Midbrain (tissue), 1 donor: ENCODE data around the gene DIP2B.
A peak's percentile ranks its signal among the peaks of the same experiment; 100 is the strongest.
"Not testable (repeated sequence)": the region's sequence is repeated elsewhere in the genome, so short reads cannot be mapped to it uniquely, and the experiment has no call there.

Experiments used
- DNase-seq: peaks from one replicate; lab custom pipeline; 2025; lab: John Stamatoyannopoulos, UW

Gene DIP2B

DNA sequence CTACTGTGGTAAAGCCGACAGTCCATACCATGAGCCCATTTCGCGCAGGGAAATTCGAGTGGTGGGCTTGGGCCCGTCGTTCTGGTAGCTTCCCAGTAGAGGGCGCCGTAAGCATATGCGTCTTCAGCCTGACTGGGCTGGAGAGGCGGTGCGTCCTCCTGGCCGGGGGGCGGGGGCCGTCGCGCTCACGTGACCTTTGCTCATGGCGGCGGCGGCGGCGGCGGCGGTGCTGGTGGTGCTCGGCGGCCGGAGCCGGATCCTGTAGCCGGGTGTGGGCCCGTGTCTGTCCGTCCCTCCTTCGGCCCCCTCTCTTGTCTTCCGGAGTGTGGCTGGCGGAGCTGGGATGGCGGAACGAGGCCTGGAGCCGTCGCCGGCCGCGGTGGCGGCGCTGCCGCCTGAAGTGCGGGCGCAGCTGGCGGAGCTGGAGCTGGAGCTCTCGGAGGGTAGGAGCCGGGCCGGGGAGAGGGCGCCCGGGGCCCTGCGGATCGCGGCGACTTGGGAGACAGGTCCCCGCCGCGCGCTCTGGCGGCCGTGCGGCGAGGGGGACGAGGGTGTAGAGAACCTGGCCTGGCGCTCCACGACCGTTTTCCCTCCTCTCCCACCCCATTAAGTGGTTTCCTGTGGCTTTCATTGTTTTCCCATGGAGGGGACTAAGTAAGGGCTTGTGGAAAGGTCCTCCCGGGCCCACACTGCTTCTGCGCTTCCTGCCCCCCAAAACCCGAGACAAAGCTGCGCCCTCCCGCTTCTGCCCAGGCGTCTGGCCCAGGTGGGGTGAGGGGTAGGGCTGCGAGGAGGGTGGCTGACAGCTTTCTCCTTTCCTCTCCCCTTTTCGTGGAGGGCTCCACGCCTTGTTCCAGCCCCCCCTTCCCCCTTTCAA, at the start of gene DIP2B:
Gene DIP2B (plus strand): TSS at position 188 of the 877 bp plus-strand sequence. CDS start 156 bp downstream, at position 344.
- DNase-seq: peak; percentile 89

DNA sequence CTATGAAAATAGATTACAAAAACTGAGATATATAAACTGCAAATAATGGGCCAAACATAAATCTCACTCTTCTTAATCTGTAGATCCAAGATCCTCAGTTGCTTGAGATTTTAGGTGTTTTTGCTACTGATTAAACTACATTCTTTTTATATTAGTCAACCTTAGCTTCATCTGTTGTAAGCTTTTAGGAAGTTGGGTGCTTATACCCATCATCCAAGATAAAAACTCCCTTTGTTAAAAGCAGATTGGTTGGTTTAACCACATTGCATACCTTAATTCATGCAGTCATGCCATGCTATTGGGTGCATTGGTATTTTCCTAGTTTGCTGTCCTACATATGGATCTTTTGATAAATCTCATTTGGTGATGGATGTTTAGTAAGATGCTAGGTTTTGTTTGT, 46.2 kb upstream of the DIP2B start:
- no peak for DNase-seq

- DNase-seq: no peak
These were observed 37.3 kb upstream of the DIP2B start for GRCh38 chr12:50467439-50467838.

- no peak for DNase-seq
These were observed 27.4 kb upstream of the DIP2B start for GRCh38 chr12:50477241-50477832.

- DNase-seq: no peak
These were observed 22.2 kb upstream of the DIP2B start for GRCh38 chr12:50482571-50482970.

- no peak for DNase-seq
These were observed 21.3 kb upstream of the DIP2B start for GRCh38 chr12:50483488-50483887.

GRCh38 chr12:50488801-50489200, 16.0 kb upstream of the DIP2B start:
- DNase-seq: no peak

- DNase-seq: not testable (repeated sequence)
These were observed 6.7 kb upstream of the DIP2B start for GRCh38 chr12:50498119-50498518.

GRCh38 chr12:50505675-50506530, 1.1 kb downstream of the DIP2B start:
- DNase-seq: peak; percentile 94

- peak; percentile 31 for DNase-seq
These were observed 2.1 kb downstream of the DIP2B start for GRCh38 chr12:50506753-50507473.

- no peak for DNase-seq
These were observed 2.7 kb downstream of the DIP2B start for GRCh38 chr12:50507474-50507838.

- DNase-seq: no peak
These were observed 3.1 kb downstream of the DIP2B start for GRCh38 chr12:50507930-50508329.

- no peak for DNase-seq
These were observed 3.6 kb downstream of the DIP2B start for GRCh38 chr12:50508414-50508813.

DNA sequence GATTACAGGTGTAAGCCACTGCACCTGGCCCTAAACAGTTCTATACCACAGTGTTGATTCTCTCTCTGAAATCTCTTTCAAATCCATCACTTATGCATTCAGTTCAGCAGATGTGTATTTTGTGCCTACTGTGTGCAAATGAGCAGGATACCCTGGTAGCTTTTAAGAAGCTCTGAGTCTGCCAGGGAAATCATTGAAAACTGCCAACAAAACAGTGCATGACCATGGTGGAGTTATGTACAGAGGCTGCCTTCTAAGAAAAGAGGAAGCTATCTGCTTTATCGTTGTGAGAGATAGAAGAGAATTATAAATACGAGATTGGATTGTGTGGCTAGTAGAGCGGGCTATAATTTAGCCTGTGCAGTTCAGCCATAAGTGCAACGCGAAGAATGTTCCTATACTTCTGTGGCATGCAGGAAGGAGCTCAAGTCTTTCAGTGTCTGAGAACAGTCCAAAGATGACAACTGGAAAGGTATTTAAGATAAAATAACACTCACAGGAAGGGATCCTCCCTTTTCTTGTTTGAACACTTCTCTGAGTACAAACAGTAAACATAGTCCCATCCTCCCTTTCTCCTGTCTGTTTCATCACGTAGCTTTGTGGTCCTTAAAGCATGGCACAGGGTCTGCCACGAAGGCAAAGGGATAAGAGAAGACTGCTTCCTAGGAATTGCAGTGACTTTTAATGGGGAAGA, 4.3 kb downstream of the DIP2B start:
- no peak for DNase-seq

GRCh38 chr12:50514526-50515276, 9.9 kb downstream of the DIP2B start:
- DNase-seq: no peak

DNA sequence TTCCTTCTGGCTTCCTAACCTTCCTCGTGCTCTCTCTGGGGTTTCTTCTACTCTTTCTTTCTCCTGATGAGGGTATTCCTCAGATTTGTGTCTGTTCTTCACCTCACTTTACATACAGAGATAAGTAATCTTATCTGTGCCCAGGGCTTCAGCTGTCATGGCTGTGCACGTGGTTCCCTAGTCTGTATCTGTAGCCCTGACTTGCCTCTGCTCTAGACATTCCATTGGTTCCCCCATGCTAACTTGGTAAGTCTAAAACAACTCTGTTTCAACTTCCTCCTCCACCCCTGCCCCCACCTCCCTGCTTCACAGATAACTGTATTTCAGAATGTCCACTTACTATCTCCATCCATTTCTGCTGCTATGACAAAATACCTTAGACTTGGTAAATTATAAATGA, 10.8 kb downstream of the DIP2B start:
- no peak for DNase-seq

DNA sequence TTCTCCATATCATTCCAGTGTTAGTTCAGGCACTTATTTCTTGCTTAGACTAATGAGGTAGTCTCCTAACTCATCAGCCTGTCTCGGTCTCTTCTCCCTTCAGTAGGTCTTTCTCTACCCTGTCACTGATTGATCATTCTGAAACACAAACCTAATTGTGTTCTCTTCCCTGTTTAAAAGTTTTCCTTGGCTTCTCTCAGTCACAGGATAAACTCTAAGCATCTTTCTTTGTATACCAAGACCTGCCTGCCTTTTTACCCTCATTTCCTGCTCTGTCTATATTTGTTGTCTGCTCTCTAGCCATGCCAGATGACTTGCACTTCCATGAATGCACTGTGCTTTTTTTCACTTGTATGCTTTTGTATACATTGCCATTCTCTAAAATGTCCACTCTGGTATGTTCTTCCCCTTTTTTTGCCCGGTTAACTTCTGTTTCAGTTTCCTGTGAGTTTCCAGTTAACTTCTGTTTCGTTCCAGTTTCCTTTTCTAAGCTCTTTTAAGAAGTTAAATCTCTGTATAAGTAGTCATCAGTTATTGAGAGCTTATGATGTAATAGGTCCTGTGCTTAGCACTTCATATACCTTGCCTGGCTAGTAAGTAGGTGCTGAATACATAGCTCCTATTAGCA, 12.8 kb downstream of the DIP2B start:
- peak; percentile 23 for DNase-seq

DNA sequence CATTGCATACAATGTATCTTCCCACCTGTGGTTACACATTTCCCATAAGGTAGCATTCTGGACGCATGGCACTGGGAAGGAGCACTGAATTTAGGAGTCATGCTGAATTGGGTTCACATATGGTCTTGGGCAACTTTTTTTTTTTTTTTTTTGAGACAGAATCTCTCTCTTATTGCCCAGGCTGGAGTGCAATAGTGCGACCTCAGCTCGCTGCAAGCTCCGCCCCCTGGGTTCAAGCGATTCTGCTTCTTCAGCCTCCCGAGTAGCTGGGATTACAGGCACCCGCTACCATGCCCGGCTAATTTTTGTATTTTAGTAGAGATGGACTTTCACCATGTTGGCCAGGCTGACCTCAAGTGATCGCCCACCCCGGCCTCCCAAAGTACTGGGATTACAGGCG, 13.3 kb downstream of the DIP2B start:
- no peak for DNase-seq

- no peak for DNase-seq
These were observed 14.6 kb downstream of the DIP2B start for GRCh38 chr12:50519353-50519752.
